GM19397 (cell line): Measurements from ENCODE around the gene MYNN.

Experiments used
- ATAC-seq: cut with Tn5 transposase; IDR thresholded peaks from one replicate; pipeline ENCODE4 v1.9.1; 2021; ENCODE audit warnings: mild to moderate bottlenecking, moderate library complexity; ENCODE audit not compliant: unreplicated experiment

MYNN gene

DNA sequence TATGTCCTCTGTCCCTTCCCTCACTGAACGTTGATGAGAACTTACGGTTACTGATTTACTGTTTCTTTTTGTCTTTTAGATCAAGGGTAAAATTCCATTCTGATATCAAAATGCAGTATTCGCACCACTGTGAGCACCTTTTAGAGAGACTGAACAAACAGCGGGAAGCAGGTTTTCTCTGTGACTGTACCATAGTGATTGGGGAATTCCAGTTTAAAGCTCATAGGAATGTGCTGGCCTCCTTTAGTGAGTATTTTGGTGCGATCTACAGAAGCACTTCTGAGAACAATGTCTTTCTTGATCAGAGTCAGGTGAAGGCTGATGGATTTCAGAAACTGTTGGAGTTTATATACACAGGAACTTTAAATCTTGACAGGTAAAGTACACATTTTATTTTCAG lies 990 bp downstream of the MYNN start:
- no peak for ATAC-seq

GRCh38 chr3:169777822-169778221 lies 4.6 kb downstream of the MYNN start:
- ATAC-seq: no peak

GRCh38 chr3:169780742-169781141 lies 7.5 kb downstream of the MYNN start:
- no peak for ATAC-seq

GRCh38 chr3:169781209-169781855 lies 8.1 kb downstream of the MYNN start:
- no peak for ATAC-seq

DNA sequence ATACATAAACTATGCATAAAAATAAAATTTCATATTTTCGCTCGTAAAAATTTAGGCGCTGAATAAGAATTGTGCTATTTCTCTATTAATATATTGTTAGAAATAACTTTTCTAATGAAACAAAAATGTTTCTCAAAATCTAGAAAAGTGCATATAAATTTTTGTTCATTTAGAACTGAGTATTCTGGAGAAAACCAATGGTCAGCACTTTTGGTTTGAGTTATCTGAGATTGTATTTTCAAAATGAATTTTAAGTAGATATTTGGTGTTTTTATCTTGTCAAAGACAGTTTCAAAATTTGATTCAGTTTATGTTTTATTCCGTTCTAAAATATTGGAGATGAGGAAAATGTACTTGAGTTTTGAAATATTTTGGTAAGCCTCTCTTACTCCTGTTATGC lies 13.9 kb downstream of the MYNN start:
- no peak for ATAC-seq

GRCh38 chr3:169787791-169788190 lies 14.6 kb downstream of the MYNN start:
- ATAC-seq: no peak

- ATAC-seq: no peak
Observed at GRCh38 chr3:169790219-169790618, 17.0 kb downstream of the MYNN start.

GRCh38 chr3:169790687-169791429 lies 17.7 kb downstream of the MYNN start:
- ATAC-seq: no peak

- ATAC-seq: no peak
Observed at GRCh38 chr3:169792359-169792758, 19.2 kb downstream of the MYNN start.

DNA sequence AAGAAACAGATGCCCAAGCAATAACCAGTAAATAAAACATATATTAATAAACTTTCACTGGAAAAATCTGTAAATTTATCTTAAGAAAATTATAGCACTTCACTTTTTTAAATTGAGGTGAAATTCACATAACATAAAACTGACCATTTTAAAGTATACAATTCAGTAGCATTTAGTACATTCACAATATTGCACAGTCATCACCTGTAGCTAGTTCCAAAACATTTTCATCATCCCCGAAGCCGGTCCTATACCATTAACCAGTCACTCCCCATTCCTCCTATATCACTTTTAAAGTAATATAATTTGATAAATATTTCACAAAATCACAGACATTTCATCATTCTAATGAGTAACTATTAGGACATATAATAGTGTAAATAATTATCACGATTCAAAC lies 31.5 kb downstream of the MYNN start:
- ATAC-seq: no peak

DNA sequence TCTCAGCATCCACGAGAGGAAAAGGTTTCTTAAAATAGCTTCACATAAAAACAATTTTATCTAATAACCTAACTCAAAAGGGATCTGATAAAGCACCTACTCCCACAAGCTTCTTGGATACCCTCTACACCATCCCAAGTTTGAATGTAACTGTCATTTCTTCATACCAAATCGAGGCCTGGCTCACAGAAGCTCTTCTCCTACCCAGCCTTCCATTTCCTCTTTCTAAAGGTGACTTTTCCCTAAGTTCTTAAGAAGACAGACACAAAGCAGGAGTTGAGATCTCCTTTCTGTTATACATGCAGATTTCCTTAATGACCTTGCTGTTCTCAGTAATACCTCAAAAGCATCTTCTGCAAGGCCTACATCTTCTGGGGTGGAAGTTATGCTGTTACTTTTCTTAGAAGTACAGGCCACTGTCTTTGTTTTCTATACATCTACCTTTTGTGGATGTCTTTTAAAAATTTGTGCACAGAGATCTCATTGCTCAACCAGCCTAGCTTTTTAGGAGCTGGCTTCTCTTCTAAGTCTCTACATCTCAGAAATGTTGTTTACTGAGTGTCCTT lies 36.1 kb downstream of the MYNN start:
- no peak for ATAC-seq

GRCh38 chr3:169811631-169812331 lies 38.6 kb downstream of the MYNN start:
- ATAC-seq: peak; percentile 17

DNA sequence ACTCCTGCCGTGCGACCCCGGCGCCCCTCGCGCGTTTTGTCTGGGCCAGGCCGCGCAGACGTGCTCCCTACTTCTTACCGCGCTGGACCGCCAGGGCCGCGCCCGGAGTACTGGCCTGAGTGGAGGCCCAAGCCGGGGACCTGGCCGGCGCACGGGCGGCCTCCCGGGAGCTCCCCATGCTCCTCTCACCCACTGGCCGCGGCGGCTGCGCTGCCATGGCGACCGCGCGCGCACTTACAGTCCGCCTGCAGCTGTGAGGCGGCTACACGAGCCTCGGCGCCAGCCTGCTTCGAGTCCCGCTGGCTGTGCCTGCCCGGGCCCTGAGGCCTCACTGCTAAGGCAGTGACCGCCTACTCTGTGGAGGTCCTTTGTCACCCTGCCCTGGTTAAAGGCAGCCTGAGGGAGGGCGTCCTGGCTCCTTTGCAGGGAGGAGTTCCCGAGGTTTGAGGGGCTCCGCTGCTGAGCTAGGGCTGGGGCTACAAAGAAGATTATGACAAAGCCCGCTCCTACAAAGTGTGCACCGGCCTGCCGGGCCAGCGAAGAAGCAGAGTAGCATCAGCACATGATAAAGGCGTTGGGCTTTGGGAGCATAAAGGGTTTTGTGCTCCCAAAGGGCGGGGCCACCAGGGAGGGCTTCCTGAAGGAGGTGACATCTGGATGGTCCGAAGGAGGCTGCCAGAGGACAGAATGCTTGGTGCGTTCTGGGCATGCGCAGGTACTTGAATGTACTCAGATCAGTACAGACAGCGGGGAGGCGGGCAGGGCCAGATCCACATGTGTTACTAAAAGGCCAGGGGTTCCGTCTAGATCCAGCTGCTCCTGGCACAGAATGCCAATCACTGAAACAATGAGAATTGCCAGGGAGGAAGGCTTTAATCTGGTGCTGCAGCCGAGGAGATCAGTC lies 39.4 kb downstream of the MYNN start, which contains the start of the genes LRRC34 and LRRIQ4:
TSS of gene LRRC34 (minus strand) at position 573 of the 904 bp plus-strand sequence. CDS start at position 217, 356 bp downstream.
TSS of gene LRRIQ4 (plus strand) at position 539 of the 904 bp plus-strand sequence. CDS start 9,052 bp downstream, outside the sequence.
- ATAC-seq: peak; percentile 67

DNA sequence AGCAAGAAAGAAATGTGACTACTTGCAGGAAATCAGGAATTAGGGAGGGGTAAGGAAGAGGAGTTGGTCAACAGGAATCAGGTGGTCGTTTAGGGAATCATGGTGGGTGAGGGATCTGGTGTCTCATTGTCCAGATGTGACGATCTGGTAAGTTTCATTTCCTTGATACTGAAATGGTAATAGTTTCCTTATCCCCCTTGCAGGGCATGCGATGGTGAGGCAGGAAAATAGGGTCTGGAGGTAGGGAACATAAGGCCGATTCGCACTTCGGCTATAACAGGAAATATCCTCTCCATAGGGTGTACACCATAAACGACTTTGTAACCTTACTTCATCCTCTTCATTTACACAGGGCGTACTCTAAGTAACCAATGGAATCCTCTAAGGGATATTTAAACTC lies 40.1 kb downstream of the MYNN start:
- ATAC-seq: no peak

DNA sequence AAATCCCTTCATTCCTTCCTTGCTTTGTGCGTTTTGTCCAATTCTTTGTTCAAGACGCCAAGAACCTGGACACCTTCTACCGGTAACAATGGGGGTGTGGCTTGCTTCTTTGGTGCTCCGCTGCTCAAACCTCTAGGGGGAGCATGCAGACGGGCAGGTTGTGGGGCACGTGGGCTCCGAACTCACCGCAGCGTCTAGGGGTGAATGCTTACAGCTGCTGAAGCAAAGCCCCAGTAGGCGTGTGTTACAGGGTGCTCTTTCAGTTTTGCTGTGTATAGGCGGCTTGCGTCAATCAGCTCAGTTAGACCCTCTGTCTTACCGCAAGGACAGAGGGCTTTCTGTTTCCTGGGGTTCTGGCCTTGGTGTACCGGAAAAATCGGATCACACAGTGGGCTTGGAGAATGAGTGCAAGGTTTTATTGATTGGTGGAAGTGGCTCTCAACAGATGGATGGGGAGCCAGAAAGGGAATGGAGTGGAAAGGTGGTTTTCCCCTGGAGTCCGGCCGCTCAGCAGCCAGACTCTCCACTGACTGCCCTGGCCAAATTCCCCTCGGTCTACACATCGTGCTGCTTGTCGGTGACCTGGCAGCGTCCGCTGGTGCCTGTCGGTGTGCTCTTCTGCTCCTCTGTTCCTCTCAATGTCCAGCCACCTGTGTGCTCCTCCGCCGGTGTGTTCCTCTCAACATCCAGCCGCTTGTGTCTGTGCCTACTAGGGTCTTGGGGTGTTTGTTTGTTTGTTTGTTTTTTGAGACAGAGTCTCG lies 40.7 kb downstream of the MYNN start:
- ATAC-seq: peak; percentile 86

DNA sequence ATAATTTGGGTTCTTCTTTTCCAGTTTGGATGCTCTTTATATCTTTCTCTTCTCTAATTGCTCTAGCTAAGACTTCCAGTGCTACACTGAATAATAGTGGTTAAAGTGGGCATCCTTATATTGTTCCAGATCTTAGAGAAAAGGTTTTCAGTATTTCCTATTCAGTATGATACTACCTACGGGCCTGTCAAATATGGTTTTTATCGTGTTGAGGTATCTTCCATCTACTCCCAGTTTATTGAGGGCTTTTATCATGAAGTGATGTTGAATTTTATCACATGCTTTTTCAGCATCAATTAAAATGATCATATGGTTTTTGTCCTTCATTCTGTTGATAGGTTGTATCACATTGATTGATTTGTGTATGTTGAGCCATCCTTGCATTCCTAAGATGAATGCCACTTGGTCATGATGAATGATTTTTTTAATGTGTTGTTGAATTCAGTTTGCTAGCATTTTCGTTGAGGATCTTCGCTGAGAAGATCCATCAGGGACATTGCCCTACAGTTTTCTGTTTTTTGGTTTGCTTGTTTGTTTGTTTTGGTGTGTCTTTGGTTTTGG lies 42.5 kb downstream of the MYNN start:
- ATAC-seq: no peak

GRCh38 chr3:169818316-169818715 lies 45.1 kb downstream of the MYNN start:
- no peak for ATAC-seq

DNA sequence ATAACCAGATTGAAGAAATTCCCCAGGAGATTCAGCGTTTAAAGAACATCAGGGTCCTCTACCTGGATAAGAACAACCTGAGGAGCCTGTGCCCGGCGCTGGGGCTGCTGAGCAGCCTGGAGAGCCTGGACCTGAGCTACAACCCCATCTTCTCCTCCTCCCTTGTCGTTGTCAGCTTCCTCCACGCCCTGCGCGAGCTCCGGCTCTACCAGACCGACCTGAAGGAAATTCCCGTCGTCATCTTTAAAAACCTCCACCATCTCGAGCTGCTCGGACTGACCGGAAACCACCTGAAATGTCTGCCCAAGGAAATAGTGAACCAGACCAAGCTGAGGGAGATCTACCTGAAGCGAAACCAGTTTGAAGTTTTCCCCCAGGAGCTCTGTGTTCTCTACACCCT lies 48.9 kb downstream of the MYNN start:
- ATAC-seq: no peak

- no peak for ATAC-seq
Observed at GRCh38 chr3:169822540-169822939, 49.3 kb downstream of the MYNN start.
